Measurements from ENCODE around the gene ZNF750. TPM values are rescaled to one million over a fixed set of nuclear protein-coding genes. Genes with fewer than 3 reads are reported as not detected.
A peak's percentile ranks its signal among the peaks of the same experiment; 100 is the strongest.

ZNF750 gene
- total RNA-seq, 2 donors from 2014 or later = not detected

- no peak overlapping the region for H3K4me3 Mint-ChIP-seq
- peaks cover 82% of the 10 kb centered on the region for H3K4me1 Mint-ChIP-seq (ENCODE audit: low read depth)
- H3K9me3 Mint-ChIP-seq = no peaks in the 10 kb centered on the region
- peaks cover 0 to 6% of the 10 kb centered on the region in 2 donors for H3K36me3 Mint-ChIP-seq (ENCODE audit: insufficient read depth in 2 of 2)
- H3K27me3 Mint-ChIP-seq (ENCODE audit: low read depth) = no peaks in the 10 kb centered on the region
- no peak for ATAC-seq (replicated peaks in 1 of 2)
- H3K27ac Mint-ChIP-seq = no peak overlapping the region
- DNase-seq = no peak
Measured at GRCh38 chr17:82879241-82879640, 39.4 kb upstream of the ZNF750 start.

GRCh38 chr17:82878527-82878926, 38.7 kb upstream of the ZNF750 start:
- DNase-seq (no peak), ATAC-seq (replicated peaks in 1 of 2) (no peak)
- peak overlapping the region; percentile 72 for H3K27ac Mint-ChIP-seq
- H3K27me3 Mint-ChIP-seq (ENCODE audit: low read depth) = no peaks in the 10 kb centered on the region
- H3K4me1 Mint-ChIP-seq (ENCODE audit: low read depth) = peaks cover 74% of the 10 kb centered on the region
- H3K9me3 Mint-ChIP-seq = no peaks in the 10 kb centered on the region
- H3K36me3 Mint-ChIP-seq (ENCODE audit: insufficient read depth in 2 of 2) = peaks cover 0 to 4% of the 10 kb centered on the region in 2 donors
- peak overlapping the region; percentile 5 to 8 for H3K4me3 Mint-ChIP-seq

GRCh38 chr17:82876602-82877379, 37.0 kb upstream of the ZNF750 start:
- peak overlapping the region; percentile 31 to 53 for H3K4me3 Mint-ChIP-seq
- H3K27ac Mint-ChIP-seq = peak overlapping the region; percentile 23
- H3K4me1 Mint-ChIP-seq (ENCODE audit: low read depth) = peaks cover 64% of the 10 kb centered on the region
- DNase-seq (no peak), ATAC-seq (replicated peaks in 1 of 2) (peak; percentile 71 to 74)
- peaks cover 0 to 4% of the 10 kb centered on the region in 2 donors for H3K36me3 Mint-ChIP-seq (ENCODE audit: insufficient read depth in 2 of 2)
- H3K27me3 Mint-ChIP-seq (ENCODE audit: low read depth) = no peaks in the 10 kb centered on the region
- no peaks in the 10 kb centered on the region for H3K9me3 Mint-ChIP-seq

GRCh38 chr17:82876149-82876548, 36.3 kb upstream of the ZNF750 start:
- Mint-ChIP-seq H3K9me3 (no peaks in the 10 kb centered on the region), H3K36me3 (ENCODE audit: insufficient read depth in 2 of 2) (peaks cover 2 to 4% of the 10 kb centered on the region in 2 donors), H3K4me1 (ENCODE audit: low read depth) (peaks cover 69% of the 10 kb centered on the region), H3K27ac (no peak overlapping the region), H3K27me3 (ENCODE audit: low read depth) (no peaks in the 10 kb centered on the region), H3K4me3 (peak overlapping the region; percentile 16 to 31)
- DNase-seq (no peak), ATAC-seq (replicated peaks in 1 of 2) (no peak)

GRCh38 chr17:82875407-82875856, 35.6 kb upstream of the ZNF750 start:
- peaks cover 76% of the 10 kb centered on the region for H3K4me1 Mint-ChIP-seq (ENCODE audit: low read depth)

GRCh38 chr17:82874011-82874835, 34.4 kb upstream of the ZNF750 start:
- Mint-ChIP-seq H3K27me3 (ENCODE audit: low read depth) (no peaks in the 10 kb centered on the region), H3K27ac (no peak overlapping the region), H3K9me3 (no peaks in the 10 kb centered on the region), H3K4me3 (no peak overlapping the region), H3K36me3 (ENCODE audit: insufficient read depth in 2 of 2) (peaks cover 7 to 12% of the 10 kb centered on the region in 2 donors), H3K4me1 (ENCODE audit: low read depth) (peaks cover 73% of the 10 kb centered on the region)
- DNase-seq (no peak), ATAC-seq (replicated peaks in 1 of 2) (no peak)

More at GRCh38 chr17:82875407-82875856, 35.6 kb upstream of the ZNF750 start:
- no peak for DNase-seq
- H3K27me3 Mint-ChIP-seq (ENCODE audit: low read depth) = no peaks in the 10 kb centered on the region
- ATAC-seq (replicated peaks in 1 of 2) = no peak
- H3K9me3 Mint-ChIP-seq = no peaks in the 10 kb centered on the region
- no peak overlapping the region for H3K4me3 Mint-ChIP-seq
- H3K36me3 Mint-ChIP-seq (ENCODE audit: insufficient read depth in 2 of 2) = peaks cover 3 to 8% of the 10 kb centered on the region in 2 donors
- H3K27ac Mint-ChIP-seq = no peak overlapping the region

- ATAC-seq (replicated peaks in 1 of 2) (no peak), DNase-seq (no peak)
- Mint-ChIP-seq H3K4me1 (ENCODE audit: low read depth) (peaks cover 66% of the 10 kb centered on the region), H3K27ac (no peak overlapping the region), H3K4me3 (no peak overlapping the region), H3K27me3 (ENCODE audit: low read depth) (no peaks in the 10 kb centered on the region), H3K36me3 (ENCODE audit: insufficient read depth in 2 of 2) (peaks cover 7 to 14% of the 10 kb centered on the region in 2 donors), H3K9me3 (no peaks in the 10 kb centered on the region)
Measured at GRCh38 chr17:82873521-82873920, 33.7 kb upstream of the ZNF750 start.

GRCh38 chr17:82872591-82873520, 33.0 kb upstream of the ZNF750 start:
- Mint-ChIP-seq H3K36me3 (ENCODE audit: insufficient read depth in 2 of 2) (peaks cover 7 to 10% of the 10 kb centered on the region in 2 donors), H3K27me3 (ENCODE audit: low read depth) (no peaks in the 10 kb centered on the region), H3K4me1 (ENCODE audit: low read depth) (peaks cover 59% of the 10 kb centered on the region), H3K4me3 (no peak overlapping the region), H3K9me3 (no peaks in the 10 kb centered on the region), H3K27ac (no peak overlapping the region)
- DNase-seq = no peak
- no peak for ATAC-seq (replicated peaks in 1 of 2)

GRCh38 chr17:82871776-82872561, 32.1 kb upstream of the ZNF750 start:
- H3K9me3 Mint-ChIP-seq = no peaks in the 10 kb centered on the region
- H3K4me3 Mint-ChIP-seq = no peak overlapping the region
- no peaks in the 10 kb centered on the region for H3K27me3 Mint-ChIP-seq (ENCODE audit: low read depth)
- H3K27ac Mint-ChIP-seq = no peak overlapping the region
- H3K36me3 Mint-ChIP-seq (ENCODE audit: insufficient read depth in 2 of 2) = peaks cover 7 to 10% of the 10 kb centered on the region in 2 donors
- no peak for DNase-seq
- peaks cover 55% of the 10 kb centered on the region for H3K4me1 Mint-ChIP-seq (ENCODE audit: low read depth)
- ATAC-seq (replicated peaks in 1 of 2) = no peak

GRCh38 chr17:82871056-82871775, 31.4 kb upstream of the ZNF750 start:
- no peak overlapping the region for H3K27ac Mint-ChIP-seq
- peak overlapping the region; percentile 24 to 49 for H3K4me3 Mint-ChIP-seq
- DNase-seq (peak; percentile 57 to 62), ATAC-seq (replicated peaks in 1 of 2) (peak; percentile 87 to 93)
- no peaks in the 10 kb centered on the region for H3K27me3 Mint-ChIP-seq (ENCODE audit: low read depth)
- H3K4me1 Mint-ChIP-seq (ENCODE audit: low read depth) = peaks cover 52% of the 10 kb centered on the region
- no peaks in the 10 kb centered on the region for H3K9me3 Mint-ChIP-seq
- H3K36me3 Mint-ChIP-seq (ENCODE audit: insufficient read depth in 2 of 2) = peaks cover 7 to 10% of the 10 kb centered on the region in 2 donors

- peak overlapping the region; percentile 68 for H3K27ac Mint-ChIP-seq
- H3K9me3 Mint-ChIP-seq = no peaks in the 10 kb centered on the region
- ATAC-seq (replicated peaks in 1 of 2) = no peak
- DNase-seq = no peak
- peaks cover 7 to 10% of the 10 kb centered on the region in 2 donors for H3K36me3 Mint-ChIP-seq (ENCODE audit: insufficient read depth in 2 of 2)
- H3K27me3 Mint-ChIP-seq (ENCODE audit: low read depth) = no peaks in the 10 kb centered on the region
- H3K4me1 Mint-ChIP-seq (ENCODE audit: low read depth) = peaks cover 53% of the 10 kb centered on the region
- peak overlapping the region in 1 of 2 donors; percentile 49 for H3K4me3 Mint-ChIP-seq
Measured at GRCh38 chr17:82870541-82870940, 30.7 kb upstream of the ZNF750 start.
